HTERT RPE-1 (cell line): ENCODE data around the gene MYO15B.

ENCODE experiments used
- in situ Hi-C: fragments of 300-500 bp; cut with MboI; formaldehyde crosslinking; loops from 4 replicates; pipeline ENCODE4 v1.14.3; 2020; ENCODE audit warnings: low sequenced_read_pairs

The MYO15B gene

GRCh38 chr17:75558666-75559530, 28.7 kb upstream of the MYO15B start:
- in situ Hi-C loops = no loop called here

GRCh38 chr17:75559958-75560533, 27.6 kb upstream of the MYO15B start:
- in situ Hi-C loops = no loop called here

GRCh38 chr17:75561927-75562603, 25.5 kb upstream of the MYO15B start:
- in situ Hi-C loops = no loop called here

- in situ Hi-C loops = no loop called here
These were observed 24.4 kb upstream of the MYO15B start for GRCh38 chr17:75563063-75563758.

- in situ Hi-C loops = no loop called here
These were observed 23.4 kb upstream of the MYO15B start for GRCh38 chr17:75564195-75564594.

- in situ Hi-C loops = no loop called here
These were observed 22.5 kb upstream of the MYO15B start for GRCh38 chr17:75565066-75565465.

GRCh38 chr17:75565618-75566017, 22.0 kb upstream of the MYO15B start:
- in situ Hi-C loops = no loop called here

- in situ Hi-C loops = no loop called here
These were observed 21.2 kb upstream of the MYO15B start for GRCh38 chr17:75566416-75566815.

- in situ Hi-C loops = no loop called here
These were observed 20.8 kb upstream of the MYO15B start for GRCh38 chr17:75566834-75567233.

- in situ Hi-C loops = no loop called here
These were observed 19.0 kb upstream of the MYO15B start for GRCh38 chr17:75568412-75569255.

- in situ Hi-C loops = no loop called here
These were observed 17.4 kb upstream of the MYO15B start for GRCh38 chr17:75570034-75570676.

- in situ Hi-C loops = no loop called here
These were observed 16.8 kb upstream of the MYO15B start for GRCh38 chr17:75570772-75571171.

- in situ Hi-C loops = no loop called here
These were observed 16.3 kb upstream of the MYO15B start for GRCh38 chr17:75571197-75571884.

- in situ Hi-C loops = no loop called here
These were observed 15.8 kb upstream of the MYO15B start for GRCh38 chr17:75571885-75572215.

- in situ Hi-C loops = no loop called here
These were observed 14.7 kb upstream of the MYO15B start for GRCh38 chr17:75572713-75573539.

GRCh38 chr17:75573540-75573957, 14.1 kb upstream of the MYO15B start:
- in situ Hi-C loops = no loop called here

GRCh38 chr17:75573994-75574393, 13.6 kb upstream of the MYO15B start:
- in situ Hi-C loops = no loop called here

GRCh38 chr17:75574404-75575036, 13.1 kb upstream of the MYO15B start:
- in situ Hi-C loops = no loop called here
